Measurements from ENCODE around the gene PUS1.
"Not testable (repeated sequence)": the region's sequence is repeated elsewhere in the genome, so short reads cannot be mapped to it uniquely, and the experiment has no call there.

The PUS1 gene

GRCh38 chr12:131930510-131930909 is 1.4 kb downstream of the PUS1 start:
- in situ Hi-C loops (cut with HindIII; ENCODE audit: low sequenced_read_pairs), result no loop called here

- in situ Hi-C loops (cut with HindIII; ENCODE audit: low sequenced_read_pairs), result no loop called here
These were observed 4.3 kb downstream of the PUS1 start for GRCh38 chr12:131933387-131933786.

- in situ Hi-C loops (cut with HindIII; ENCODE audit: low sequenced_read_pairs), result no loop called here
These were observed 5.5 kb downstream of the PUS1 start for GRCh38 chr12:131934535-131934934.

GRCh38 chr12:131938082-131938481 is 9.0 kb downstream of the PUS1 start:
- in situ Hi-C loops (cut with HindIII; ENCODE audit: low sequenced_read_pairs), result no loop called here

- in situ Hi-C loops (cut with HindIII; ENCODE audit: low sequenced_read_pairs), result no loop called here
These were observed 9.9 kb downstream of the PUS1 start for GRCh38 chr12:131939007-131939406.

GRCh38 chr12:131940141-131940547 is 11.1 kb downstream of the PUS1 start:
- in situ Hi-C loops (cut with HindIII; ENCODE audit: low sequenced_read_pairs), result no loop called here

- in situ Hi-C loops (cut with HindIII; ENCODE audit: low sequenced_read_pairs), result no loop called here
These were observed 12.3 kb downstream of the PUS1 start for GRCh38 chr12:131941116-131941986.

GRCh38 chr12:131941987-131942341 is 12.9 kb downstream of the PUS1 start:
- in situ Hi-C loops (cut with HindIII; ENCODE audit: low sequenced_read_pairs), result no loop called here

- in situ Hi-C loops (cut with HindIII; ENCODE audit: low sequenced_read_pairs), result no loop called here
These were observed 13.6 kb downstream of the PUS1 start for GRCh38 chr12:131942671-131943070.

- in situ Hi-C loops (cut with HindIII; ENCODE audit: low sequenced_read_pairs), result no loop called here
These were observed 14.3 kb downstream of the PUS1 start for GRCh38 chr12:131943389-131943788.

GRCh38 chr12:131943876-131944275 is 14.8 kb downstream of the PUS1 start:
- in situ Hi-C loops (cut with HindIII; ENCODE audit: low sequenced_read_pairs), result no loop called here

- in situ Hi-C loops (cut with HindIII; ENCODE audit: low sequenced_read_pairs), result no loop called here
These were observed 15.7 kb downstream of the PUS1 start for GRCh38 chr12:131944601-131945251.

- in situ Hi-C loops (cut with HindIII; ENCODE audit: low sequenced_read_pairs), result no loop called here
These were observed 17.7 kb downstream of the PUS1 start for GRCh38 chr12:131946757-131947156.

GRCh38 chr12:131947482-131948027 is 18.5 kb downstream of the PUS1 start:
- in situ Hi-C loops (cut with HindIII; ENCODE audit: low sequenced_read_pairs), result no loop called here

GRCh38 chr12:131948166-131948712 is 19.2 kb downstream of the PUS1 start:
- in situ Hi-C loops (cut with HindIII; ENCODE audit: low sequenced_read_pairs), result no loop called here

GRCh38 chr12:131948713-131949430 is 19.8 kb downstream of the PUS1 start:
- in situ Hi-C loops (cut with HindIII; ENCODE audit: low sequenced_read_pairs), result not testable (repeated sequence)

GRCh38 chr12:131949431-131950181 is 20.5 kb downstream of the PUS1 start, which contains the start of gene EP400:
TSS of gene EP400 (plus strand) at chr12:131949942. CDS start at chr12:131960620, 10,678 bp downstream.
- in situ Hi-C loops (cut with HindIII; ENCODE audit: low sequenced_read_pairs), result no loop called here

GRCh38 chr12:131950182-131950913 is 21.3 kb downstream of the PUS1 start:
- in situ Hi-C loops (cut with HindIII; ENCODE audit: low sequenced_read_pairs), result no loop called here

GRCh38 chr12:131953810-131954209 is 24.7 kb downstream of the PUS1 start:
- in situ Hi-C loops (cut with HindIII; ENCODE audit: low sequenced_read_pairs), result not testable (repeated sequence)

- in situ Hi-C loops (cut with HindIII; ENCODE audit: low sequenced_read_pairs), result not testable (repeated sequence)
These were observed 25.4 kb downstream of the PUS1 start for GRCh38 chr12:131954460-131954859.
